UCSD-AML1 (cell line): ENCODE data around the gene WASHC2A.
"Not testable (repeated sequence)": the region's sequence is repeated elsewhere in the genome, so short reads cannot be mapped to it uniquely, and the experiment has no call there.

ENCODE experiments used
- DNase-seq: peaks from one replicate; lab custom pipeline; 2025; ENCODE audit not compliant: unreplicated experiment; lab: John Stamatoyannopoulos, UW

The WASHC2A gene

GRCh38 chr10:50067546-50068351 is at the start of gene WASHC2A:
Gene WASHC2A (plus strand): TSS chr10:50067954. CDS start chr10:50068006, 52 bp downstream.
- peak; percentile 92 for DNase-seq

- DNase-seq = not testable (repeated sequence)
These were observed 48.5 kb upstream of the WASHC2A start for GRCh38 chr10:50019279-50019678.

- not testable (repeated sequence) for DNase-seq
These were observed 47.2 kb upstream of the WASHC2A start for GRCh38 chr10:50020451-50021024.

- no peak for DNase-seq
These were observed 46.1 kb upstream of the WASHC2A start for GRCh38 chr10:50021646-50022045.

GRCh38 chr10:50024716-50025383 is 42.9 kb upstream of the WASHC2A start:
- not testable (repeated sequence) for DNase-seq

- DNase-seq = no peak
These were observed 42.1 kb upstream of the WASHC2A start for GRCh38 chr10:50025627-50026026.

- DNase-seq = no peak
These were observed 40.6 kb upstream of the WASHC2A start for GRCh38 chr10:50027195-50027594.

GRCh38 chr10:50033481-50033880 is 34.3 kb upstream of the WASHC2A start:
- no peak for DNase-seq

- not testable (repeated sequence) for DNase-seq
These were observed 32.4 kb upstream of the WASHC2A start for GRCh38 chr10:50035337-50035736.

GRCh38 chr10:50044941-50045664 is 22.7 kb upstream of the WASHC2A start:
- DNase-seq = no peak

- DNase-seq = not testable (repeated sequence)
These were observed 21.3 kb upstream of the WASHC2A start for GRCh38 chr10:50046457-50046856.

GRCh38 chr10:50047594-50047993 is 20.2 kb upstream of the WASHC2A start:
- DNase-seq = not testable (repeated sequence)

- not testable (repeated sequence) for DNase-seq
These were observed 15.6 kb upstream of the WASHC2A start for GRCh38 chr10:50051995-50052660.

- not testable (repeated sequence) for DNase-seq
These were observed 14.9 kb upstream of the WASHC2A start for GRCh38 chr10:50052778-50053376.

GRCh38 chr10:50055494-50056292 is 12.1 kb upstream of the WASHC2A start:
- not testable (repeated sequence) for DNase-seq

- not testable (repeated sequence) for DNase-seq
These were observed 11.1 kb upstream of the WASHC2A start for GRCh38 chr10:50056654-50057053.

GRCh38 chr10:50058727-50059126 is 9.0 kb upstream of the WASHC2A start:
- not testable (repeated sequence) for DNase-seq

- not testable (repeated sequence) for DNase-seq
These were observed 7.8 kb upstream of the WASHC2A start for GRCh38 chr10:50059946-50060345.

GRCh38 chr10:50061548-50061947 is 6.2 kb upstream of the WASHC2A start:
- not testable (repeated sequence) for DNase-seq
